Upper lobe of left lung (tissue), 4 donors: ENCODE data around the gene RBP3.

ENCODE experiments used
- CTCF ChIP-seq, 6 experiments: fragments of 450-650 bp in 4 of 6; fragments of 200-600 bp in 2 of 6; sonication (generic) in 2 of 6; IDR thresholded peaks; one replicate each; pipeline ENCODE4 v1.5.1; 2016 to 2019; ENCODE audit warnings: antibody characterized with exemption in 6 of 6
- POLR2AphosphoS5 ChIP-seq, 2 donors: sonication (generic); formaldehyde crosslinking; IDR thresholded peaks; one replicate each; pipeline ENCODE4 v1.5.1; 2017; ENCODE audit warnings: antibody characterized with exemption in 2 of 2

- TF ChIP-seq POLR2AphosphoS5 (IDR thresholded peaks at IDR 0.05) (no peak), CTCF (IDR thresholded peaks at IDR 0.05) (no peak)
Measured at GRCh38 chr10:47334466-47335295, 13.5 kb upstream of the RBP3 start.
